ENCODE measurements around the gene SHANK3. TPM values are rescaled to one million over a fixed set of nuclear protein-coding genes. Genes with fewer than 3 reads are reported as not detected.

Gene SHANK3
- total and polyA plus RNA-seq, 2 of the 8 experiments (the other 6 are each of a cell fraction or from before 2014, with no cell fraction given) = 1.5 to 6.0 TPM

- FAIRE-seq (no peak), DNase-seq (ENCODE audit: low read depth in 1 of 2, low spot score in 2 of 2) (no peak)
- Histone ChIP-seq H3K9me3 (ENCODE audit: insufficient read depth in 2 of 2, low read depth in 1 of 2, low read length in 1 of 2) (no peaks in the 10 kb centered on the region; a peak in 1 of 4 replicates), H3K4me2 (ENCODE audit: insufficient read depth in 1 of 2, low read depth in 2 of 2, low read length in 2 of 2) (no peak overlapping the region), H3K27me3 (replicated peaks in 1 of 4; ENCODE audit: control insufficient read depth in 3 of 4, extremely low read depth in 1 of 4, insufficient read depth in 3 of 4, low read length in 3 of 4) (peaks cover 0 to 20% (median 8%) of the 10 kb centered on the region in 4 experiments; a peak in 5 of 7 replicates), H3K14ac (ENCODE audit: insufficient read length) (no peak overlapping the region), H3K23ac (ENCODE audit: insufficient read length) (no peak overlapping the region), H2BK20ac (ENCODE audit: low read length) (no peak overlapping the region), H3K23me2 (ENCODE audit: low read depth, low read length) (no peaks in the 10 kb centered on the region; the same call in 1 of the 2 replicates), H3K4me1 (replicated peaks in 1 of 4; ENCODE audit: control insufficient read depth in 3 of 4, insufficient read depth in 4 of 4, low read length in 3 of 4) (no peaks in the 10 kb centered on the region; a peak in 1 of 7 replicates), H2AK5ac (ENCODE audit: low read depth, low read length) (no peak overlapping the region), H3K79me1 (ENCODE audit: low read depth, low read length) (no peaks in the 10 kb centered on the region), H3K27ac (ENCODE audit: low read depth, low read length) (no peak overlapping the region), H2BK15ac (ENCODE audit: low read length) (no peak overlapping the region), H4K91ac (replicated peaks; ENCODE audit: insufficient read length, low read length) (no peak overlapping the region), H3K18ac (ENCODE audit: extremely low read depth, low read length) (no peak overlapping the region), H2BK120ac (replicated peaks; ENCODE audit: low read depth, low read length) (no peak overlapping the region), H4K8ac (ENCODE audit: extremely low read depth, insufficient read depth, low read length) (no peak overlapping the region), H3K4ac (replicated peaks; ENCODE audit: insufficient read length, low read depth, low read length) (no peak overlapping the region), H2BK12ac (ENCODE audit: low read depth, low read length) (no peak overlapping the region), H3K79me2 (ENCODE audit: control insufficient read depth in 1 of 2, insufficient read depth in 2 of 2, low read length in 2 of 2) (no peaks in the 10 kb centered on the region), H4K5ac (ENCODE audit: insufficient read length, low read depth, low read length) (no peak overlapping the region), H2BK5ac (ENCODE audit: low read depth, low read length) (no peak overlapping the region), H2AFZ (ENCODE audit: low read length) (no peak overlapping the region), H3K36me3 (ENCODE audit: control insufficient read depth in 2 of 4, insufficient read depth in 4 of 4, low read length in 3 of 4) (no peaks in the 10 kb centered on the region), H3K9ac (replicated peaks in 1 of 4; ENCODE audit: extremely low read depth in 1 of 4, low read depth in 3 of 4, low read length in 3 of 4) (no peak overlapping the region), H3K4me3 (ENCODE audit: extremely low read depth in 1 of 4, insufficient read depth in 2 of 4, low read depth in 3 of 4, low read length in 4 of 4) (no peak overlapping the region), H3K56ac (replicated peaks; ENCODE audit: insufficient read length, low read depth, low read length) (no peak overlapping the region), H4K20me1 (replicated peaks in 1 of 2; ENCODE audit: control insufficient read depth in 1 of 2, insufficient read depth in 2 of 2, low read length in 2 of 2) (no peaks in the 10 kb centered on the region)
- ChIA-PET CTCF (ENCODE audit: partially characterized antibody) (interaction anchor here (0.8 to 1.0 kb wide), 2 partner anchors 13 to 18 kb away, joined by 3 to 6 read pairs; no protein-coding TSS in a partner anchor), POLR2A (ENCODE audit: partially characterized antibody) (no interaction called here)
- TF ChIP-seq RXRA (IDR thresholded peaks at IDR 0.05; ENCODE audit: insufficient read depth, low read depth, low read length) = no peak
- no peak for TF ChIP-seq CTCF (IDR thresholded peaks at IDR 0.05; ENCODE audit: control extremely low read depth in 1 of 3, insufficient read depth in 1 of 3, low read depth in 1 of 3, low read length in 3 of 3)
- TF ChIP-seq PHF8 (conservative IDR thresholded peaks at IDR 0.05; ENCODE audit: low read depth, low read length) = no peak
- no peak for TF ChIP-seq KDM5A (IDR thresholded peaks at IDR 0.05; ENCODE audit: low read length)
Measured at GRCh38 chr22:50660306-50660705, 12.3 kb upstream of the SHANK3 start.
